GM19238 (cell line): ENCODE results near the gene RASL11A.
"Not testable (repeated sequence)": the region's sequence is repeated elsewhere in the genome, so short reads cannot be mapped to it uniquely, and the experiment has no call there.

Source experiments
- DNase-seq: peaks from one replicate; pipeline ENCODE4 v3.0.0; 2011; ENCODE audit warnings: low spot score; ENCODE audit not compliant: insufficient read length

RASL11A gene

GRCh38 chr13:27300406-27300805, 29.8 kb downstream of the RASL11A start:
- DNase-seq, result not testable (repeated sequence)

- no peak for DNase-seq
Observed at GRCh38 chr13:27300941-27301586, 30.4 kb downstream of the RASL11A start.

GRCh38 chr13:27302643-27303262, 32.1 kb downstream of the RASL11A start:
- no peak for DNase-seq

- DNase-seq, result no peak
Observed at GRCh38 chr13:27304099-27304498, 33.5 kb downstream of the RASL11A start.

GRCh38 chr13:27304611-27305010, 34.0 kb downstream of the RASL11A start:
- DNase-seq, result no peak

- DNase-seq, result no peak
Observed at GRCh38 chr13:27306364-27306763, 35.7 kb downstream of the RASL11A start.

- DNase-seq, result no peak
Observed at GRCh38 chr13:27308941-27309340, 38.3 kb downstream of the RASL11A start.

GRCh38 chr13:27309401-27309958, 38.9 kb downstream of the RASL11A start:
- no peak for DNase-seq

- DNase-seq, result no peak
Observed at GRCh38 chr13:27309967-27310598, 39.5 kb downstream of the RASL11A start.

- DNase-seq, result no peak
Observed at GRCh38 chr13:27310946-27311345, 40.3 kb downstream of the RASL11A start.

- no peak for DNase-seq
Observed at GRCh38 chr13:27311518-27312210, 41.0 kb downstream of the RASL11A start.

GRCh38 chr13:27313770-27314169, 43.1 kb downstream of the RASL11A start:
- no peak for DNase-seq

- DNase-seq, result no peak
Observed at GRCh38 chr13:27319404-27319803, 48.8 kb downstream of the RASL11A start.

GRCh38 chr13:27321468-27322431, 51.1 kb downstream of the RASL11A start:
- no peak for DNase-seq

GRCh38 chr13:27322443-27322842, 51.8 kb downstream of the RASL11A start:
- not testable (repeated sequence) for DNase-seq
